ENCODE results near the gene GPR75.
"Not testable (repeated sequence)": the region's sequence is repeated elsewhere in the genome, so short reads cannot be mapped to it uniquely, and the experiment has no call there.

Gene GPR75

GRCh38 chr2:53843595-53843994 lies 16.2 kb downstream of the GPR75 start:
- no peak for DNase-seq (ENCODE audit: extremely low spot score)
- POLR2A ChIA-PET: no interaction called here
- TF ChIP-seq, protein P1, sequence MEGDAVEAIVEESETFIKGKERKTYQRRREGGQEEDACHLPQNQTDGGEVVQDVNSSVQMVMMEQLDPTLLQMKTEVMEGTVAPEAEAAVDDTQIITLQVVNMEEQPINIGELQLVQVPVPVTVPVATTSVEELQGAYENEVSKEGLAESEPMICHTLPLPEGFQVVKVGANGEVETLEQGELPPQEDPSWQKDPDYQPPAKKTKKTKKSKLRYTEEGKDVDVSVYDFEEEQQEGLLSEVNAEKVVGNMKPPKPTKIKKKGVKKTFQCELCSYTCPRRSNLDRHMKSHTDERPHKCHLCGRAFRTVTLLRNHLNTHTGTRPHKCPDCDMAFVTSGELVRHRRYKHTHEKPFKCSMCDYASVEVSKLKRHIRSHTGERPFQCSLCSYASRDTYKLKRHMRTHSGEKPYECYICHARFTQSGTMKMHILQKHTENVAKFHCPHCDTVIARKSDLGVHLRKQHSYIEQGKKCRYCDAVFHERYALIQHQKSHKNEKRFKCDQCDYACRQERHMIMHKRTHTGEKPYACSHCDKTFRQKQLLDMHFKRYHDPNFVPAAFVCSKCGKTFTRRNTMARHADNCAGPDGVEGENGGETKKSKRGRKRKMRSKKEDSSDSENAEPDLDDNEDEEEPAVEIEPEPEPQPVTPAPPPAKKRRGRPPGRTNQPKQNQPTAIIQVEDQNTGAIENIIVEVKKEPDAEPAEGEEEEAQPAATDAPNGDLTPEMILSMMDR (IDR thresholded peaks at IDR 0.05; ENCODE audit: control extremely low read depth, extremely low read depth, low read depth, missing control alignments): no peak
- CTCF ChIA-PET: no interaction called here

DNA sequence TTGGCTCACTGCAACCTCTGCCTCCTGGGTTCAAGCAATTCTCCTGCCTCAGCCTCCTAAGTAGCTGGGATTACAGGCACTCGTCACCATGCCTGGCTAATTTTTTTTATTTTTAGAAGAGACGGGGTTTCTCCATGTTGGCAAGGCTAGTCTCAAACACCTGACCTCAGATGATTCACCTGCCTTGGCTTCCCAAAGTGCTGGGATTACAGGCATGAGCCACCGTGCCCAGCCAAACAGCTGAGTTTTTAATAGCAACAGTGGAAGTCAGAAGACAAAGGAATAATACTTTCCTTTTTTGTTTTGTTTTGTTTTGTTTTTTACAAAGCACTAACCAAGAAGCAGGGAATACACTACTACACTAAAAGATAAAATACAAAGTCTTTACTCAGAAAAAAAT lies 16.9 kb downstream of the GPR75 start:
- DNase-seq (ENCODE audit: extremely low spot score): no peak
- CTCF ChIA-PET: no interaction called here
- TF ChIP-seq, protein P1 (IDR thresholded peaks at IDR 0.05; ENCODE audit: control extremely low read depth, extremely low read depth, low read depth, missing control alignments): no peak
- POLR2A ChIA-PET: no interaction called here

DNA sequence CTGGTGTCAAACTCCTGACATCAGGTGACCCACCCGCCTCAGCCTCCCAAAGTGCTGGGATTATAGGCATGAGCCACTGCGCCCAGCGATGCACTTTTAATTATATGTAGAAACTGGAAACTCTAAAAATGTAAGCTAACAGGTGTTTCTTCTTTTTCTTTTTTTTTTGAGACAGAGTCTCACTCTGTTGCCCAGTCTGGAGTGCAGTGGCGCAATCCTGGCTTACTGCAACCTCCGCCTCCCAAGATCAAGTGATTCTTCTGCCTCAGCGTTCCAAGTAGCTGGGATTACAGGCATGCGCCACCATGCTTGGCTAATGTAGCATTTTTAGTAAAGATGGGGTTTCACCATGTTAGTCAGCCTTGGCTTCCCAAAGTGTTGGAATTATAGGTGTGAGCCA lies 18.1 kb downstream of the GPR75 start:
- CTCF ChIA-PET; DNase-seq (ENCODE audit: extremely low spot score); POLR2A ChIA-PET: not testable (repeated sequence)

- CTCF ChIA-PET: no interaction called here
Measured at GRCh38 chr2:53840580-53840979, 19.2 kb downstream of the GPR75 start.

GRCh38 chr2:53829980-53830290 lies 29.8 kb downstream of the GPR75 start:
- CTCF ChIA-PET: interaction anchor here (1.0 to 1.1 kb wide), 3 partner anchors 9 to 26 kb away, joined by 3 to 4 read pairs (median 3); no protein-coding TSS in a partner anchor
- DNase-seq (ENCODE audit: extremely low spot score); POLR2A ChIA-PET: not testable (repeated sequence)

More at GRCh38 chr2:53840580-53840979, 19.2 kb downstream of the GPR75 start:
- POLR2A ChIA-PET: no interaction called here
- DNase-seq (ENCODE audit: extremely low spot score): no peak
- TF ChIP-seq, protein P1 (IDR thresholded peaks at IDR 0.05; ENCODE audit: control extremely low read depth, extremely low read depth, low read depth, missing control alignments): no peak

GRCh38 chr2:53829273-53829979 lies 30.3 kb downstream of the GPR75 start:
- POLR2A ChIA-PET: no interaction called here
- CTCF ChIA-PET: interaction anchor here (1.0 to 1.1 kb wide), 3 partner anchors 10 to 26 kb away, joined by 3 to 4 read pairs (median 3); no protein-coding TSS in a partner anchor
- TF ChIP-seq, protein P1 (IDR thresholded peaks at IDR 0.05; ENCODE audit: control extremely low read depth, extremely low read depth, low read depth, missing control alignments): no peak

DNA sequence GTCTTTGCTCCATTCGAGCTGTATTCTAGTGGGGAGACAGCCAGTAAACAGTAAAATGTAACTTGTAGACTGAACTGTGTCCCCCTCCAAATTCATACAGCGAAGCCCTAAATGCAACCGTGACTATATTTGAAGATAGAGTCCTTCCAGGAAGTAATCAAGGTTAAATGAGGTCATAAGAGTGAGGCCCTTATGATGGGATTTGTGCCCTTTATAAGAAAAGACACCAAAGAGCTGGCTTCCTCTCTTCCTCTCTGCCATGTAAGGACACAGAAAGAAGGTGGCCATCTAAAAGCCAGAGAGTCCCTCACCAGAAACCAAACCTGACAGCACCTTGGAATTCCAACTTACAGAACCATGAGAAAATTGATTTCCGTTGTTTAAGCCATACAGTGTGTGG lies 31.4 kb downstream of the GPR75 start:
- TF ChIP-seq, protein P1 (IDR thresholded peaks at IDR 0.05; ENCODE audit: control extremely low read depth, extremely low read depth, low read depth, missing control alignments): no peak
- CTCF ChIA-PET: no interaction called here
- POLR2A ChIA-PET: no interaction called here
- no peak for DNase-seq (ENCODE audit: extremely low spot score)

More at GRCh38 chr2:53829273-53829979, 30.3 kb downstream of the GPR75 start:
- no peak for DNase-seq (ENCODE audit: extremely low spot score)

Data from GM10248 (cell line).